ENCODE measurements around the gene MAX.
"Not testable (repeated sequence)": the region's sequence is repeated elsewhere in the genome, so short reads cannot be mapped to it uniquely, and the experiment has no call there.

MAX gene

GRCh38 chr14:65032319-65032718 is 70.0 kb downstream of the MAX start:
- no peak for DNase-seq

GRCh38 chr14:65031321-65031720 is 71.0 kb downstream of the MAX start:
- not testable (repeated sequence) for DNase-seq

GRCh38 chr14:65028937-65029336 is 73.4 kb downstream of the MAX start:
- no peak for DNase-seq

GRCh38 chr14:65027127-65027799 is 75.1 kb downstream of the MAX start:
- DNase-seq: no peak

GRCh38 chr14:65026526-65026925 is 75.8 kb downstream of the MAX start:
- no peak for DNase-seq

GRCh38 chr14:65025818-65026217 is 76.5 kb downstream of the MAX start:
- DNase-seq: no peak
